BE2C (cell line): ENCODE measurements around the gene CALML4.
A peak's percentile ranks its signal among the peaks of the same experiment; 100 is the strongest.

Source experiments
- DNase-seq: peaks from one replicate; pipeline ENCODE4 v3.0.0-alpha.2; 2020
- H3K27me3 ChIP-seq: fragments of 250-450 bp; sonication (Bioruptor Pico); 2 replicates; pipeline ENCODE4 v1.5.1; 2020; ENCODE audit warnings: mild to moderate bottlenecking
- H3K36me3 ChIP-seq: fragments of 250-450 bp; sonication (Bioruptor Pico); 2 replicates; pipeline ENCODE4 v1.5.1; 2020; ENCODE audit warnings: mild to moderate bottlenecking
- H3K4me1 ChIP-seq: fragments of 250-450 bp; sonication (Bioruptor Pico); 2 replicates; pipeline ENCODE4 v1.5.1; 2020
- H3K4me3 ChIP-seq: 2 replicates; pipeline ENCODE4 v1.5.1; 2011; ENCODE audit warnings: low read depth, low read length
- H3K9me3 ChIP-seq: fragments of 250-450 bp; sonication (Bioruptor Pico); 2 replicates; pipeline ENCODE4 v1.5.1; 2020
- CTCF ChIP-seq: IDR thresholded peaks from 2 replicates; pipeline ENCODE4 v1.5.1; 2012; ENCODE audit warnings: mild to moderate bottlenecking, low read depth, low read length

The CALML4 gene

GRCh38 chr15:68187559-68187958 is 17.6 kb downstream of the CALML4 start:
- H3K27me3 ChIP-seq, result no peaks in the 10 kb centered on the region
- H3K36me3 ChIP-seq, result peaks cover 29% of the 10 kb centered on the region
- H3K4me3 ChIP-seq, result 0 out of 2 replicates have a peak overlapping the region, but pooled peaks have one; percentile 1
- DNase-seq, result peak; percentile 79
- H3K9me3 ChIP-seq, result no peaks in the 10 kb centered on the region
- peaks cover 30% of the 10 kb centered on the region for H3K4me1 ChIP-seq
- TF ChIP-seq CTCF, result no peak

GRCh38 chr15:68186671-68187397 is 18.3 kb downstream of the CALML4 start:
- no peak overlapping the region for H3K4me3 ChIP-seq
- no peaks in the 10 kb centered on the region for H3K9me3 ChIP-seq
- peaks cover 22% of the 10 kb centered on the region for H3K36me3 ChIP-seq
- TF ChIP-seq CTCF, result no peak
- DNase-seq, result no peak
- H3K4me1 ChIP-seq, result peaks cover 30% of the 10 kb centered on the region
- H3K27me3 ChIP-seq, result no peaks in the 10 kb centered on the region

- peaks cover 30% of the 10 kb centered on the region for H3K4me1 ChIP-seq
- H3K36me3 ChIP-seq, result peaks cover 20% of the 10 kb centered on the region
- H3K27me3 ChIP-seq, result no peaks in the 10 kb centered on the region
- H3K4me3 ChIP-seq, result no peak overlapping the region
- no peak for TF ChIP-seq CTCF
- DNase-seq, result peak; percentile 54
- H3K9me3 ChIP-seq, result no peaks in the 10 kb centered on the region
Measured at GRCh38 chr15:68184616-68185480, 20.3 kb downstream of the CALML4 start.

GRCh38 chr15:68183616-68184315 is 21.4 kb downstream of the CALML4 start:
- no peak for TF ChIP-seq CTCF
- no peaks in the 10 kb centered on the region for H3K27me3 ChIP-seq
- DNase-seq, result no peak
- H3K4me3 ChIP-seq, result no peak overlapping the region
- H3K4me1 ChIP-seq, result peaks cover 30% of the 10 kb centered on the region
- no peaks in the 10 kb centered on the region for H3K9me3 ChIP-seq
- peaks cover 22% of the 10 kb centered on the region for H3K36me3 ChIP-seq

- DNase-seq, result no peak
- Histone ChIP-seq H3K36me3 (peaks cover 32% of the 10 kb centered on the region), H3K9me3 (no peaks in the 10 kb centered on the region), H3K27me3 (no peaks in the 10 kb centered on the region), H3K4me3 (no peak overlapping the region), H3K4me1 (no peaks in the 10 kb centered on the region)
- TF ChIP-seq CTCF, result no peak
Measured at GRCh38 chr15:68177742-68178141, 27.4 kb downstream of the CALML4 start.
